Liver (tissue), 9 donors: ENCODE data around the gene ARNT2. TPM values are rescaled to one million over a fixed set of nuclear protein-coding genes. Genes with fewer than 3 reads are reported as not detected.

ENCODE experiments used
- DNase-seq: peaks from one replicate; pipeline ENCODE4 v3.0.0-alpha.2; 2017; ENCODE audit warnings: low spot score
- H3K27ac ChIP-seq, 2 donors: one replicate each; pipeline ENCODE4 v1.7.0; 2013; ENCODE audit warnings: inconsistent platforms in 2 of 2, low read length in 2 of 2, control low read depth in 1 of 2, low read depth in 1 of 2, mild to moderate bottlenecking in 1 of 2
- H3K27me3 ChIP-seq, 4 donors: one replicate each; pipeline versions ENCODE4 v1.6.1 to v1.7.0; 2013; ENCODE audit warnings: low read length in 3 of 4, inconsistent platforms in 1 of 4, mild to moderate bottlenecking in 1 of 4, moderate library complexity in 1 of 4; ENCODE audit not compliant: control insufficient read depth in 4 of 4, insufficient read depth in 4 of 4
- H3K36me3 ChIP-seq, 4 donors: one replicate each; pipeline versions ENCODE4 v1.6.1 to v1.7.0; 2013; ENCODE audit warnings: low read length in 3 of 4, mild to moderate bottlenecking in 3 of 4, low read depth in 1 of 4, moderate library complexity in 1 of 4; ENCODE audit not compliant: control insufficient read depth in 4 of 4, insufficient read depth in 3 of 4
- H3K4me1 ChIP-seq, 4 donors: one replicate each; pipeline versions ENCODE4 v1.6.1 to v1.7.0; 2013; ENCODE audit warnings: low read length in 3 of 4, mild to moderate bottlenecking in 3 of 4, moderate library complexity in 1 of 4; ENCODE audit not compliant: control insufficient read depth in 4 of 4, insufficient read depth in 4 of 4
- H3K4me3 ChIP-seq, 3 donors: one replicate each; pipeline versions ENCODE4 v1.6.1 to v1.7.0; 2013; ENCODE audit warnings: low read length in 3 of 3, control low read depth in 1 of 3, low read depth in 1 of 3, mild to moderate bottlenecking in 1 of 3
- H3K9ac ChIP-seq, 2 donors: one replicate each; pipeline ENCODE4 v1.7.0; 2013; ENCODE audit warnings: low read length in 2 of 2, mild to moderate bottlenecking in 2 of 2, moderate library complexity in 2 of 2, control low read depth in 1 of 2, low read depth in 1 of 2
- H3K9me3 ChIP-seq, 4 donors: one replicate each; pipeline versions ENCODE4 v1.6.1 to v1.7.0; 2013; ENCODE audit warnings: low read length in 3 of 4; ENCODE audit not compliant: control insufficient read depth in 4 of 4
- EGR1 ChIP-seq, 2 donors: IDR thresholded peaks; 2 replicates each; pipeline ENCODE4 v1.6.1; 2016 to 2018; ENCODE audit warnings: antibody characterized with exemption in 2 of 2, low read depth in 2 of 2
- FOXA1 ChIP-seq: IDR thresholded peaks from 2 replicates; pipeline ENCODE4 v1.6.1; 2016; ENCODE audit warnings: antibody characterized with exemption
- HNF4A ChIP-seq, 2 donors: conservative IDR thresholded peaks; 2 replicates each; pipeline ENCODE4 v1.6.1; 2016; ENCODE audit warnings: antibody characterized with exemption in 2 of 2, mild to moderate bottlenecking in 2 of 2
- HNF4G ChIP-seq: IDR thresholded peaks from 2 replicates; pipeline ENCODE4 v1.6.1; 2016; ENCODE audit warnings: antibody characterized with exemption
- NR2F2 ChIP-seq: IDR thresholded peaks from 2 replicates; pipeline ENCODE4 v1.6.1; 2016; ENCODE audit warnings: antibody characterized with exemption
- RAD21 ChIP-seq, 2 donors: IDR thresholded peaks; 2 replicates each; pipeline ENCODE4 v1.6.1; 2016; ENCODE audit warnings: antibody characterized with exemption in 2 of 2, mild to moderate bottlenecking in 2 of 2
- WGBS: extraction: QIAGEN DNeasy Blood & Tissue Kit; methylation state at CpG from one replicate; pipeline ENCODE4 v1.1.7; 2013; 5-methylcytosine and 5-hydroxymethylcytosine counted together
- polyA plus RNA-seq, 2 donors: library from polyadenylated mRNA; stranded (reverse) in 1 of 2; unstranded in 1 of 2; fragments of 200-250 nt in 1 of 2; fragments of >200 nt in 1 of 2; fragmentation: Nextera tagmentation in 1 of 2; extraction: Ambion mirVana in 1 of 2; gene quantifications; one replicate each; pipeline versions ENCODE4 v1.2.1 to v1.2.3, GENCODE V29; 2013 to 2015
- total RNA-seq, 2 donors: library from RNA; depleted of rRNA; stranded (reverse); fragments of >200 nt; gene quantifications; one replicate each; pipeline ENCODE4 v1.2.3, GENCODE V29; 2014
- TF ChIP-seq, protein P1 (sequence below): IDR thresholded peaks from 2 replicates; pipeline ENCODE4 v1.6.1; 2016; ENCODE audit warnings: antibody characterized with exemption
- TF ChIP-seq, protein P2 (sequence below): IDR thresholded peaks from 2 replicates; pipeline ENCODE4 v1.6.1; 2016; ENCODE audit warnings: antibody characterized with exemption, mild to moderate bottlenecking
- TF ChIP-seq, protein P3 (sequence below): fragments of 150-350 bp; IDR thresholded peaks from 2 replicates; pipeline ENCODE4 v1.5.1; 2017; ENCODE audit warnings: improper control_type of control experiment, low read depth, low read length; ENCODE audit not compliant: missing input control
- TF ChIP-seq, protein P4 (sequence below): IDR thresholded peaks from 2 replicates; pipeline ENCODE4 v1.6.1; 2016; ENCODE audit warnings: antibody characterized with exemption
- donor health status: healthy.
- donor health status: healthy.
- donor health status: healthy.
- donor health status: healthy.
- donor health status: healthy.

ARNT2 gene
- total and polyA plus RNA-seq, 4 donors: 0.17 to 0.92 (median 0.54) TPM

DNA sequence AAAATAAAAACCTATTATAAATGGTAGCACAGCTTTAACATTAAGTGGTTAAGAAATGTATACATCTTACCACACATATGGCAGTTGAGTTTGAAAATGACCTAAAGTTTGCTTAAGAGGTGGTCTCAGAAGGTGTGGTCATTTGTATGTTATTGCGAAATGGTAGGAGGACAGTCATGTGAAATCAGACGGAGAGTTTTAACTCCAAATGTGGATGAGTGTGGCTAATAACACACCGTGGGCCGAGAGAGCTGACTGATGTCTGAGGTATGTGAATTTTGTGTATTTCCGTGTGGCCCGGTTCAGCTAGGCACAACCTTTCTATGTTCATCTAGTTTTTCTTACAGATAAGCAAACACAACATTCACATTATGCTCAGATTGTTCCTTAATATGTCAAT is 71.9 kb downstream of the ARNT2 start (continued):
- TF ChIP-seq, protein P1, sequence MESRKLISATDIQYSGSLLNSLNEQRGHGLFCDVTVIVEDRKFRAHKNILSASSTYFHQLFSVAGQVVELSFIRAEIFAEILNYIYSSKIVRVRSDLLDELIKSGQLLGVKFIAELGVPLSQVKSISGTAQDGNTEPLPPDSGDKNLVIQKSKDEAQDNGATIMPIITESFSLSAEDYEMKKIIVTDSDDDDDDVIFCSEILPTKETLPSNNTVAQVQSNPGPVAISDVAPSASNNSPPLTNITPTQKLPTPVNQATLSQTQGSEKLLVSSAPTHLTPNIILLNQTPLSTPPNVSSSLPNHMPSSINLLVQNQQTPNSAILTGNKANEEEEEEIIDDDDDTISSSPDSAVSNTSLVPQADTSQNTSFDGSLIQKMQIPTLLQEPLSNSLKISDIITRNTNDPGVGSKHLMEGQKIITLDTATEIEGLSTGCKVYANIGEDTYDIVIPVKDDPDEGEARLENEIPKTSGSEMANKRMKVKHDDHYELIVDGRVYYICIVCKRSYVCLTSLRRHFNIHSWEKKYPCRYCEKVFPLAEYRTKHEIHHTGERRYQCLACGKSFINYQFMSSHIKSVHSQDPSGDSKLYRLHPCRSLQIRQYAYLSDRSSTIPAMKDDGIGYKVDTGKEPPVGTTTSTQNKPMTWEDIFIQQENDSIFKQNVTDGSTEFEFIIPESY: no peak
- TF ChIP-seq FOXA1 (no peak), RAD21 (IDR thresholded peaks at IDR 0.05) (no peak), HNF4G (no peak)

DNA sequence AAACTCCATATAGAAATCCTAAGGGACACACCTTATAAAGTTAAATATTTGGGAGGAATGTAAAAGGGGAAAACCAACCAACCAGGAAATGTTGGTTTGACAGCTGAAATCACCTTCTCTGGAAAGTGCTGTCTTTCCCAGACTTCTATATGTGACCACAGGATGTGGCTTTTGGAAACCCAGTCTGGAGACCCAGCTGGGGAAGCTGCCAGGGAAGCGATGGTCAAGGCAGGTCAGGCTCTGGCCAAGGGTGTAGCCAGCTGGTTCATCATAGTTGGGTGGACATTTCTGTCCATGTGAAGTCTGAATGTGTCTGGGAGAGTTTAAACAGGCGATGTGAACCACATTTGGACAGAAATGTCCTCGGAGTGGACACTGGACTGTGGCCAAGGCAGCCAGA is 73.9 kb downstream of the ARNT2 start:
- Histone ChIP-seq H3K27me3 (no peaks in the 10 kb centered on the region), H3K9me3 (peaks cover 0 to 3% (median 3%) of the 10 kb centered on the region in 4 donors), H3K36me3 (no peaks in the 10 kb centered on the region), H3K27ac (no peak overlapping the region), H3K4me1 (no peaks in the 10 kb centered on the region), H3K4me3 (no peak overlapping the region), H3K9ac (no peak overlapping the region)
- WGBS: 85% methylated on average over 3 of the region's 3 CpGs
- TF ChIP-seq NR2F2 (no peak), RAD21 (IDR thresholded peaks at IDR 0.05) (no peak), FOXA1 (no peak)
- TF ChIP-seq, protein P2, sequence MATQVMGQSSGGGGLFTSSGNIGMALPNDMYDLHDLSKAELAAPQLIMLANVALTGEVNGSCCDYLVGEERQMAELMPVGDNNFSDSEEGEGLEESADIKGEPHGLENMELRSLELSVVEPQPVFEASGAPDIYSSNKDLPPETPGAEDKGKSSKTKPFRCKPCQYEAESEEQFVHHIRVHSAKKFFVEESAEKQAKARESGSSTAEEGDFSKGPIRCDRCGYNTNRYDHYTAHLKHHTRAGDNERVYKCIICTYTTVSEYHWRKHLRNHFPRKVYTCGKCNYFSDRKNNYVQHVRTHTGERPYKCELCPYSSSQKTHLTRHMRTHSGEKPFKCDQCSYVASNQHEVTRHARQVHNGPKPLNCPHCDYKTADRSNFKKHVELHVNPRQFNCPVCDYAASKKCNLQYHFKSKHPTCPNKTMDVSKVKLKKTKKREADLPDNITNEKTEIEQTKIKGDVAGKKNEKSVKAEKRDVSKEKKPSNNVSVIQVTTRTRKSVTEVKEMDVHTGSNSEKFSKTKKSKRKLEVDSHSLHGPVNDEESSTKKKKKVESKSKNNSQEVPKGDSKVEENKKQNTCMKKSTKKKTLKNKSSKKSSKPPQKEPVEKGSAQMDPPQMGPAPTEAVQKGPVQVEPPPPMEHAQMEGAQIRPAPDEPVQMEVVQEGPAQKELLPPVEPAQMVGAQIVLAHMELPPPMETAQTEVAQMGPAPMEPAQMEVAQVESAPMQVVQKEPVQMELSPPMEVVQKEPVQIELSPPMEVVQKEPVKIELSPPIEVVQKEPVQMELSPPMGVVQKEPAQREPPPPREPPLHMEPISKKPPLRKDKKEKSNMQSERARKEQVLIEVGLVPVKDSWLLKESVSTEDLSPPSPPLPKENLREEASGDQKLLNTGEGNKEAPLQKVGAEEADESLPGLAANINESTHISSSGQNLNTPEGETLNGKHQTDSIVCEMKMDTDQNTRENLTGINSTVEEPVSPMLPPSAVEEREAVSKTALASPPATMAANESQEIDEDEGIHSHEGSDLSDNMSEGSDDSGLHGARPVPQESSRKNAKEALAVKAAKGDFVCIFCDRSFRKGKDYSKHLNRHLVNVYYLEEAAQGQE: no peak
- DNase-seq: no peak

DNA sequence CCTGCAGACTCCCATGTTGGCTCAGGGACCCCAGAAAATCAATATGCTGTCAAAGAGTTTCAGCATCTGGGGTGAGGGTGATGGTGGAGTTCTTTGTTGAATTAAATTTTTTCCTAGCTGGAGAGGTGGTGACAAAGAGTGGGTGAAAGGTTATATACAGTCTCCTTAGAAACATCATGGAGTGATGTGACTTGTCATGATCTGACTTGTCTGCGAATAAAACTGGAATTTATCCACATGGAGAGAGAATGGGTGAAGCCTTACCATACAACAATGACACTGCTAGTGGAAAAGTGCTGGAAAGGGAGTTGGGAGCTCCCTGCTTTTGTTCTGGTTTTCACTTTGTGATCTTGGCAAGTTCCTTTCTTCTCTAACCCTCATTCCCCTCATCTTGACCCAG is 75.0 kb downstream of the ARNT2 start:
- Histone ChIP-seq H3K4me1 (no peaks in the 10 kb centered on the region), H3K27ac (no peak overlapping the region), H3K36me3 (no peaks in the 10 kb centered on the region), H3K9ac (no peak overlapping the region), H3K9me3 (peaks cover 0 to 3% (median 3%) of the 10 kb centered on the region in 4 donors), H3K4me3 (no peak overlapping the region), H3K27me3 (no peaks in the 10 kb centered on the region)
- WGBS: 90% methylated on average over 1 of the region's 1 CpG
- no peak for TF ChIP-seq HNF4A (conservative IDR thresholded peaks at IDR 0.05)
- TF ChIP-seq, protein P3, sequence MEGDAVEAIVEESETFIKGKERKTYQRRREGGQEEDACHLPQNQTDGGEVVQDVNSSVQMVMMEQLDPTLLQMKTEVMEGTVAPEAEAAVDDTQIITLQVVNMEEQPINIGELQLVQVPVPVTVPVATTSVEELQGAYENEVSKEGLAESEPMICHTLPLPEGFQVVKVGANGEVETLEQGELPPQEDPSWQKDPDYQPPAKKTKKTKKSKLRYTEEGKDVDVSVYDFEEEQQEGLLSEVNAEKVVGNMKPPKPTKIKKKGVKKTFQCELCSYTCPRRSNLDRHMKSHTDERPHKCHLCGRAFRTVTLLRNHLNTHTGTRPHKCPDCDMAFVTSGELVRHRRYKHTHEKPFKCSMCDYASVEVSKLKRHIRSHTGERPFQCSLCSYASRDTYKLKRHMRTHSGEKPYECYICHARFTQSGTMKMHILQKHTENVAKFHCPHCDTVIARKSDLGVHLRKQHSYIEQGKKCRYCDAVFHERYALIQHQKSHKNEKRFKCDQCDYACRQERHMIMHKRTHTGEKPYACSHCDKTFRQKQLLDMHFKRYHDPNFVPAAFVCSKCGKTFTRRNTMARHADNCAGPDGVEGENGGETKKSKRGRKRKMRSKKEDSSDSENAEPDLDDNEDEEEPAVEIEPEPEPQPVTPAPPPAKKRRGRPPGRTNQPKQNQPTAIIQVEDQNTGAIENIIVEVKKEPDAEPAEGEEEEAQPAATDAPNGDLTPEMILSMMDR: no peak
- TF ChIP-seq HNF4G: no peak
- no peak for TF ChIP-seq EGR1 (IDR thresholded peaks at IDR 0.05; ENCODE audit: low read depth in 2 of 2)
- TF ChIP-seq, protein P4, sequence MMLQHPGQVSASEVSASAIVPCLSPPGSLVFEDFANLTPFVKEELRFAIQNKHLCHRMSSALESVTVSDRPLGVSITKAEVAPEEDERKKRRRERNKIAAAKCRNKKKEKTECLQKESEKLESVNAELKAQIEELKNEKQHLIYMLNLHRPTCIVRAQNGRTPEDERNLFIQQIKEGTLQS: no peak
- DNase-seq: no peak
